SK-N-SH (cell line): ENCODE results near the gene R3HDM4. TPM values are rescaled to one million over a fixed set of nuclear protein-coding genes. Genes with fewer than 3 reads are reported as not detected.

ENCODE experiments used
- CTCF ChIA-PET: fragments of 300-600, 350-600 bp; formaldehyde crosslinking; extraction: SDS; loops from one replicate; lab custom pipeline; 2021; lab: Yijun Ruan, JAX
- POLR2A ChIA-PET: fragments of 350-600 bp; sonication (Branson Sonifier 250); formaldehyde crosslinking; extraction: SDS; loops from one replicate; lab custom pipeline; 2020; ENCODE audit warnings: antibody characterized with exemption, inconsistent platforms; lab: Yijun Ruan, JAX
- DNase-seq: peaks from one replicate; pipeline ENCODE4 v3.0.0; 2012
- H2AFZ ChIP-seq: fragments of 200-600 bp; sonication (generic); 2 replicates; pipeline ENCODE4 v1.8.1; 2016; ENCODE audit warnings: antibody characterized with exemption, mild to moderate bottlenecking, low read depth
- H3F3A ChIP-seq: fragments of 200-600 bp; sonication (generic); replicated peaks from 2 replicates; pipeline ENCODE3; 2016; ENCODE audit warnings: antibody characterized with exemption, mild to moderate bottlenecking; ENCODE audit not compliant: insufficient read depth
- H3K27ac ChIP-seq, 2 experiments: fragments of 200-500 bp in 1 of 2; fragments of 200-600 bp in 1 of 2; sonication (Bioruptor generic) in 1 of 2; sonication (generic), shearing (Covaris generic) in 1 of 2; 2 replicates each; pipeline versions ENCODE4 v1.5.1 to v1.6.1; 2014 to 2016; ENCODE audit warnings: low read depth in 2 of 2, inconsistent platforms in 1 of 2, low read length in 1 of 2, mild to moderate bottlenecking in 1 of 2, mixed read lengths in 1 of 2
- H3K27me3 ChIP-seq: fragments of 200-600 bp; sonication (generic), shearing (Covaris generic); 2 replicates; pipeline ENCODE4 v1.6.1; 2016; ENCODE audit warnings: mixed run types; ENCODE audit not compliant: insufficient read depth
- H3K36me3 ChIP-seq, 2 experiments: fragments of 200-500 bp in 1 of 2; fragments of 200-600 bp in 1 of 2; sonication (Bioruptor generic) in 1 of 2; sonication (generic) in 1 of 2; replicated peaks in 1 of 2; 2 replicates each; pipeline versions ENCODE3 to v1.5.1; 2014 to 2016; ENCODE audit warnings: low read length in 1 of 2, mild to moderate bottlenecking in 1 of 2; ENCODE audit not compliant: insufficient read depth in 2 of 2, control insufficient read depth in 1 of 2
- H3K4me1 ChIP-seq, 2 experiments: fragments of 200-500 bp in 1 of 2; fragments of 200-600 bp in 1 of 2; sonication (Bioruptor generic) in 1 of 2; sonication (generic), shearing (Covaris generic) in 1 of 2; 2 replicates each; pipeline versions ENCODE4 v1.5.1 to v1.6.1; 2014 to 2016; ENCODE audit warnings: low read depth in 1 of 2, low read length in 1 of 2, mixed run types in 1 of 2; ENCODE audit not compliant: insufficient read depth in 2 of 2, control insufficient read depth in 1 of 2
- H3K4me2 ChIP-seq: fragments of 200-600 bp; sonication (generic), shearing (Covaris generic); 2 replicates; pipeline ENCODE4 v1.6.1; 2017; ENCODE audit warnings: mixed run types
- H3K4me3 ChIP-seq, 2 experiments: fragments of 200-500 bp in 1 of 2; fragments of 200-600 bp in 1 of 2; sonication (Bioruptor generic) in 1 of 2; sonication (generic), shearing (Covaris generic) in 1 of 2; 2 replicates each; pipeline versions ENCODE4 v1.5.1 to v1.8.1; 2014 to 2016; ENCODE audit warnings: low read depth in 2 of 2, inconsistent platforms in 1 of 2, low read length in 1 of 2, mild to moderate bottlenecking in 1 of 2, mixed read lengths in 1 of 2, moderate library complexity in 1 of 2
- H3K79me2 ChIP-seq: fragments of 200-600 bp; sonication (generic); 2 replicates; pipeline ENCODE4 v1.8.1; 2017; ENCODE audit warnings: mild to moderate bottlenecking; ENCODE audit not compliant: insufficient read depth
- H3K9ac ChIP-seq: fragments of 200-600 bp; sonication (generic); 2 replicates; pipeline ENCODE4 v1.6.1; 2017; ENCODE audit warnings: mixed run types
- H3K9me2 ChIP-seq: fragments of 200-600 bp; sonication (generic); 2 replicates; pipeline ENCODE4 v1.6.1; 2017; ENCODE audit warnings: mixed run types
- H3K9me3 ChIP-seq: fragments of 200-600 bp; sonication (generic); 2 replicates; pipeline ENCODE4 v1.6.1; 2017; ENCODE audit warnings: mixed run types, mild to moderate bottlenecking, moderate library complexity
- H4K20me1 ChIP-seq: fragments of 200-600 bp; sonication (generic); 2 replicates; pipeline ENCODE4 v1.6.1; 2017; ENCODE audit warnings: mild to moderate bottlenecking, mixed run types; ENCODE audit not compliant: insufficient read depth
- CHD2 ChIP-seq: fragments of 150-350 bp; IDR thresholded peaks from 2 replicates; pipeline ENCODE4 v1.6.1; 2018; ENCODE audit warnings: low read length; ENCODE audit not compliant: partially characterized antibody
- ELF1 ChIP-seq: IDR thresholded peaks from 2 replicates; pipeline ENCODE4 v1.4.0; 2012
- FOXM1 ChIP-seq: IDR thresholded peaks from 2 replicates; pipeline ENCODE4 v1.4.0; 2012; ENCODE audit warnings: low read depth, mild to moderate bottlenecking
- GATA2 ChIP-seq: sonication (generic); formaldehyde crosslinking; IDR thresholded peaks from 2 replicates; pipeline ENCODE4 v1.5.0; 2020; ENCODE audit warnings: mild to moderate bottlenecking, missing genetic modification reagents
- JUND ChIP-seq: IDR thresholded peaks from 2 replicates; pipeline ENCODE4 v1.4.0; 2012
- MEF2A ChIP-seq: IDR thresholded peaks from 2 replicates; pipeline ENCODE4 v1.4.0; 2012; ENCODE audit warnings: low read depth, borderline replicate concordance
- NFIC ChIP-seq: IDR thresholded peaks from 2 replicates; pipeline ENCODE4 v1.4.0; 2012; ENCODE audit warnings: borderline replicate concordance
- RAD21 ChIP-seq: IDR thresholded peaks from 2 replicates; pipeline ENCODE4 v1.6.1; 2012; ENCODE audit warnings: mild to moderate bottlenecking, low read length
- RFX5 ChIP-seq: IDR thresholded peaks from 2 replicates; pipeline ENCODE4 v1.6.1; 2012; ENCODE audit warnings: mild to moderate bottlenecking, improper control_type of control experiment, low read length
- SIN3A ChIP-seq: IDR thresholded peaks from 2 replicates; pipeline ENCODE4 v1.6.1; 2012; ENCODE audit warnings: low read depth, mild to moderate bottlenecking, low read length, moderate library complexity, borderline replicate concordance
- TEAD4 ChIP-seq: IDR thresholded peaks from 2 replicates; pipeline ENCODE4 v1.4.0; 2012; ENCODE audit warnings: mild to moderate bottlenecking, borderline replicate concordance; ENCODE audit not compliant: insufficient read depth
- YY1 ChIP-seq: IDR thresholded peaks from 2 replicates; pipeline ENCODE4 v1.4.0; 2012; ENCODE audit warnings: low read depth, mild to moderate bottlenecking
- WGBS: methylation state at CpG from one replicate; pipeline ENCODE4 v1.1.6; 2017; ENCODE audit warnings: low lambda C conversion rate; 5-methylcytosine and 5-hydroxymethylcytosine counted together
- polyA plus RNA-seq, 3 experiments: library from polyadenylated mRNA; depleted of rRNA; stranded (reverse); fragments of >200 nt; gene quantifications; 2 replicates each; pipeline ENCODE4 v1.2.3, GENCODE V29; 2012
- TF ChIP-seq, protein P1 (sequence below): IDR thresholded peaks from 2 replicates; pipeline ENCODE4 v1.4.0; 2012; ENCODE audit warnings: low read depth, borderline replicate concordance
- TF ChIP-seq, protein P2 (sequence below): fragments of 200-600 bp; sonication (generic); IDR thresholded peaks from 2 replicates; pipeline ENCODE4 v1.6.1; 2017; ENCODE audit warnings: antibody characterized with exemption, mild to moderate bottlenecking, moderate library complexity
- TF ChIP-seq, protein P3 (sequence below): fragments of 150-350 bp; IDR thresholded peaks from 2 replicates; pipeline ENCODE4 v1.6.1; 2016; ENCODE audit warnings: mild to moderate bottlenecking, low read depth, low read length
- TF ChIP-seq, protein P4 (sequence below): IDR thresholded peaks from 2 replicates; pipeline ENCODE4 v1.4.0; 2012; ENCODE audit warnings: low read depth, borderline replicate concordance
- TF ChIP-seq, protein P5 (sequence below): IDR thresholded peaks from 2 replicates; pipeline ENCODE4 v1.6.1; 2012; ENCODE audit warnings: mild to moderate bottlenecking, low read depth, low read length, moderate library complexity
- TF ChIP-seq, protein P6 (sequence below): IDR thresholded peaks from 2 replicates; pipeline ENCODE4 v1.4.0; 2012; ENCODE audit warnings: low read depth

Gene R3HDM4
- polyA plus RNA-seq, 1 of the 3 experiments (the other 2 are of a cell fraction) = 39.2 TPM

DNA sequence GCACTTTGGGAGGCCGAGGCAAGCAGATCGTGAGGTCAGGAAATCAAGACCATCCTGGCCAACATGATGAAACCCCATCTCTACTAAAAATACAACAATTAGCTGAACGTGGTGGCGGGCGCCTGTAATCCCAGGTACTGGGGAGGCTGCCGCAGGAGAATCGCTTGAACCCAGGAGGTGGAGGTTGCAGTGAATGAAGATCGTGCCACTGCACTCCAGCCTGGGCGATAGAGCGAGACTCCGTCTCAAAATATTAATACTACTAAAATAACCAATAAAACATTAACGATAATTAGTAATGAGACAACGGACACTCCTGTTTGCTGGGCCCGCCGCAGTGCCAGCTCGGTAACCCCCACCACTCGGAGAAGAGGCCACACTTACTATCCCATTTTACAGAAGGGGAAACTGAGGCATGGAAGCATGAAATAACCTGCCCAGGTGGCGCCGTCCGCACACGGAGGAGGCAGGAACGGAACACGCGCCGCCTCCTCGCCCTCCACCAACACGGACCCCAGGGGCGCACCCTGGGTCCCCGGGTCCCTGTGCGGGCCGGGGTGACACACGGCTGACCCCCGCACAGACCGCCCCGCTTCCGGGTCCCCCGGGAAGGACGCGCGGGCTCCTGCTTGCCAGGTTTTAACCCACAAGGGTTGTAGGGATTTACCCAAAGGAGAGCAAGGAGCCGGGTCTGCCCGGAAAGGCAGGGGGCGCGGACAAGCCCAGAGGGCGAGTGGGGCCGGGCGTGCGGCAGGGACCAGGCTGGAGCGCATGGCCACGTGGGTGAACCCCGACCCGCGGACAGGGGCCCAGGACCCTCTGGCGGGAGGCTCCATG, 1.6 kb downstream of the R3HDM4 start (continued):
- TF ChIP-seq, protein P1, sequence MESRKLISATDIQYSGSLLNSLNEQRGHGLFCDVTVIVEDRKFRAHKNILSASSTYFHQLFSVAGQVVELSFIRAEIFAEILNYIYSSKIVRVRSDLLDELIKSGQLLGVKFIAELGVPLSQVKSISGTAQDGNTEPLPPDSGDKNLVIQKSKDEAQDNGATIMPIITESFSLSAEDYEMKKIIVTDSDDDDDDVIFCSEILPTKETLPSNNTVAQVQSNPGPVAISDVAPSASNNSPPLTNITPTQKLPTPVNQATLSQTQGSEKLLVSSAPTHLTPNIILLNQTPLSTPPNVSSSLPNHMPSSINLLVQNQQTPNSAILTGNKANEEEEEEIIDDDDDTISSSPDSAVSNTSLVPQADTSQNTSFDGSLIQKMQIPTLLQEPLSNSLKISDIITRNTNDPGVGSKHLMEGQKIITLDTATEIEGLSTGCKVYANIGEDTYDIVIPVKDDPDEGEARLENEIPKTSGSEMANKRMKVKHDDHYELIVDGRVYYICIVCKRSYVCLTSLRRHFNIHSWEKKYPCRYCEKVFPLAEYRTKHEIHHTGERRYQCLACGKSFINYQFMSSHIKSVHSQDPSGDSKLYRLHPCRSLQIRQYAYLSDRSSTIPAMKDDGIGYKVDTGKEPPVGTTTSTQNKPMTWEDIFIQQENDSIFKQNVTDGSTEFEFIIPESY = no peak
- TF ChIP-seq TEAD4 (no peak), SIN3A (no peak), GATA2 (no peak), MEF2A (no peak), YY1 (no peak)
- TF ChIP-seq, protein P2, sequence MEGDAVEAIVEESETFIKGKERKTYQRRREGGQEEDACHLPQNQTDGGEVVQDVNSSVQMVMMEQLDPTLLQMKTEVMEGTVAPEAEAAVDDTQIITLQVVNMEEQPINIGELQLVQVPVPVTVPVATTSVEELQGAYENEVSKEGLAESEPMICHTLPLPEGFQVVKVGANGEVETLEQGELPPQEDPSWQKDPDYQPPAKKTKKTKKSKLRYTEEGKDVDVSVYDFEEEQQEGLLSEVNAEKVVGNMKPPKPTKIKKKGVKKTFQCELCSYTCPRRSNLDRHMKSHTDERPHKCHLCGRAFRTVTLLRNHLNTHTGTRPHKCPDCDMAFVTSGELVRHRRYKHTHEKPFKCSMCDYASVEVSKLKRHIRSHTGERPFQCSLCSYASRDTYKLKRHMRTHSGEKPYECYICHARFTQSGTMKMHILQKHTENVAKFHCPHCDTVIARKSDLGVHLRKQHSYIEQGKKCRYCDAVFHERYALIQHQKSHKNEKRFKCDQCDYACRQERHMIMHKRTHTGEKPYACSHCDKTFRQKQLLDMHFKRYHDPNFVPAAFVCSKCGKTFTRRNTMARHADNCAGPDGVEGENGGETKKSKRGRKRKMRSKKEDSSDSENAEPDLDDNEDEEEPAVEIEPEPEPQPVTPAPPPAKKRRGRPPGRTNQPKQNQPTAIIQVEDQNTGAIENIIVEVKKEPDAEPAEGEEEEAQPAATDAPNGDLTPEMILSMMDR = no peak
- TF ChIP-seq, protein P3, sequence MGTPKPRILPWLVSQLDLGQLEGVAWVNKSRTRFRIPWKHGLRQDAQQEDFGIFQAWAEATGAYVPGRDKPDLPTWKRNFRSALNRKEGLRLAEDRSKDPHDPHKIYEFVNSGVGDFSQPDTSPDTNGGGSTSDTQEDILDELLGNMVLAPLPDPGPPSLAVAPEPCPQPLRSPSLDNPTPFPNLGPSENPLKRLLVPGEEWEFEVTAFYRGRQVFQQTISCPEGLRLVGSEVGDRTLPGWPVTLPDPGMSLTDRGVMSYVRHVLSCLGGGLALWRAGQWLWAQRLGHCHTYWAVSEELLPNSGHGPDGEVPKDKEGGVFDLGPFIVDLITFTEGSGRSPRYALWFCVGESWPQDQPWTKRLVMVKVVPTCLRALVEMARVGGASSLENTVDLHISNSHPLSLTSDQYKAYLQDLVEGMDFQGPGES = no peak
- TF ChIP-seq, protein P4, sequence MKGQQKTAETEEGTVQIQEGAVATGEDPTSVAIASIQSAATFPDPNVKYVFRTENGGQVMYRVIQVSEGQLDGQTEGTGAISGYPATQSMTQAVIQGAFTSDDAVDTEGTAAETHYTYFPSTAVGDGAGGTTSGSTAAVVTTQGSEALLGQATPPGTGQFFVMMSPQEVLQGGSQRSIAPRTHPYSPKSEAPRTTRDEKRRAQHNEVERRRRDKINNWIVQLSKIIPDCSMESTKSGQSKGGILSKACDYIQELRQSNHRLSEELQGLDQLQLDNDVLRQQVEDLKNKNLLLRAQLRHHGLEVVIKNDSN = no peak

DNA sequence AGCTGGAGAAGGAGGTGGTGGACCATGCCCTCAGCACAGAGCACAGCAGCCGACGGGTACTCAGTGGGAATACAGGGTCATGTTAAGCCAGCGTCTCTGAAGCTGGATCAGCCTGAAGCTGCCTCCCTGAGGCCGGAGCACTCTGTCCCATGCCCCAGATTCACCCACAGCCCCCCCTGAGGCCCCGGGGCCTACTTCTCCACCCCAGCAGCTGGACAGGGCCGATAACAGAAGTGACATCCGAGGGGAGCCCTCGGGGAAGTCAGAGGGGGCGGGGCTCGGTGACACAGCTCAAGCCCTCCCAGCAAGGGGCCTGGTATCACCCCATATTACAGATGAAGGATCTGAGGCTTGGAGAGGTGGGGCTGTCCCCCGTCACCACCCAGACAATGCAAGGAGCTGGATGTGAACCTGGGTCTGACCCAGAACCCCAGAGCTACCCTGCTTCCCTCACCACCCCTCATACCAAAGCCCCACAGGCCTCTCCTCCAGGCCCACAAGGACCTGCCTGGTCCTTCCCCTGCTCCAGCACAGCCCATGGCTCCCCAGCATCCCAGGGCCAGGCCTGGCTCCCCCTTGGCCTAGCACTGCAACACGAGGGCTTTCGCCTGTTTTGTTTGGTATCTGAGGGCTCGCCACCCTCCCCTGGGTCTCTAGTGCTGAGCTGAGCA, 5.7 kb downstream of the R3HDM4 start:
- CTCF ChIA-PET = interaction anchor here (0.6 to 2.8 kb wide), 4 partner anchors 10 to 43 kb away, joined by 3 to 7 read pairs (median 5); no protein-coding TSS in a partner anchor
- POLR2A ChIA-PET = no interaction called here
- H4K20me1 ChIP-seq = peaks cover 63% of the 10 kb centered on the region
- DNase-seq = no peak
- TF ChIP-seq RAD21 (no peak), RFX5 (no peak), TEAD4 (no peak), NFIC (no peak), FOXM1 (no peak), JUND (no peak), MEF2A (no peak), CHD2 (no peak), ELF1 (no peak), SIN3A (no peak)
- TF ChIP-seq, protein P5, sequence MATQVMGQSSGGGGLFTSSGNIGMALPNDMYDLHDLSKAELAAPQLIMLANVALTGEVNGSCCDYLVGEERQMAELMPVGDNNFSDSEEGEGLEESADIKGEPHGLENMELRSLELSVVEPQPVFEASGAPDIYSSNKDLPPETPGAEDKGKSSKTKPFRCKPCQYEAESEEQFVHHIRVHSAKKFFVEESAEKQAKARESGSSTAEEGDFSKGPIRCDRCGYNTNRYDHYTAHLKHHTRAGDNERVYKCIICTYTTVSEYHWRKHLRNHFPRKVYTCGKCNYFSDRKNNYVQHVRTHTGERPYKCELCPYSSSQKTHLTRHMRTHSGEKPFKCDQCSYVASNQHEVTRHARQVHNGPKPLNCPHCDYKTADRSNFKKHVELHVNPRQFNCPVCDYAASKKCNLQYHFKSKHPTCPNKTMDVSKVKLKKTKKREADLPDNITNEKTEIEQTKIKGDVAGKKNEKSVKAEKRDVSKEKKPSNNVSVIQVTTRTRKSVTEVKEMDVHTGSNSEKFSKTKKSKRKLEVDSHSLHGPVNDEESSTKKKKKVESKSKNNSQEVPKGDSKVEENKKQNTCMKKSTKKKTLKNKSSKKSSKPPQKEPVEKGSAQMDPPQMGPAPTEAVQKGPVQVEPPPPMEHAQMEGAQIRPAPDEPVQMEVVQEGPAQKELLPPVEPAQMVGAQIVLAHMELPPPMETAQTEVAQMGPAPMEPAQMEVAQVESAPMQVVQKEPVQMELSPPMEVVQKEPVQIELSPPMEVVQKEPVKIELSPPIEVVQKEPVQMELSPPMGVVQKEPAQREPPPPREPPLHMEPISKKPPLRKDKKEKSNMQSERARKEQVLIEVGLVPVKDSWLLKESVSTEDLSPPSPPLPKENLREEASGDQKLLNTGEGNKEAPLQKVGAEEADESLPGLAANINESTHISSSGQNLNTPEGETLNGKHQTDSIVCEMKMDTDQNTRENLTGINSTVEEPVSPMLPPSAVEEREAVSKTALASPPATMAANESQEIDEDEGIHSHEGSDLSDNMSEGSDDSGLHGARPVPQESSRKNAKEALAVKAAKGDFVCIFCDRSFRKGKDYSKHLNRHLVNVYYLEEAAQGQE = no peak
- TF ChIP-seq, protein P4 = no peak
- TF ChIP-seq, protein P6, sequence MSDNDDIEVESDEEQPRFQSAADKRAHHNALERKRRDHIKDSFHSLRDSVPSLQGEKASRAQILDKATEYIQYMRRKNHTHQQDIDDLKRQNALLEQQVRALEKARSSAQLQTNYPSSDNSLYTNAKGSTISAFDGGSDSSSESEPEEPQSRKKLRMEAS = no peak
- no peaks in the 10 kb centered on the region; a peak in 2 of 4 replicates for H3K4me1 ChIP-seq
- no peak overlapping the region for H2AFZ ChIP-seq
- H3K36me3 ChIP-seq = no peaks in the 10 kb centered on the region
- WGBS = 88% methylated on average over 7 of the region's 14 CpGs
- H3K79me2 ChIP-seq = peaks cover 84% of the 10 kb centered on the region
- H3K27me3 ChIP-seq = no peaks in the 10 kb centered on the region
- no peak overlapping the region for H3K9ac ChIP-seq
- no peak overlapping the region for H3K4me2 ChIP-seq
- no peaks in the 10 kb centered on the region for H3K9me2 ChIP-seq
- H3K27ac ChIP-seq = no peak overlapping the region
- no peak overlapping the region for H3K4me3 ChIP-seq
- H3F3A ChIP-seq = peaks cover 2% of the 10 kb centered on the region
- no peaks in the 10 kb centered on the region for H3K9me3 ChIP-seq
